ENCODE data around the gene SYTL2. TPM values are rescaled to one million over a fixed set of nuclear protein-coding genes. Genes with fewer than 3 reads are reported as not detected.
"Not testable (repeated sequence)": the region's sequence is repeated elsewhere in the genome, so short reads cannot be mapped to it uniquely, and the experiment has no call there.

SYTL2 gene
- total RNA-seq, result 100 to 1,000 TPM; 116 to 237 (median 143) TPM
- total RNA-seq (2013), result 194 TPM

DNA sequence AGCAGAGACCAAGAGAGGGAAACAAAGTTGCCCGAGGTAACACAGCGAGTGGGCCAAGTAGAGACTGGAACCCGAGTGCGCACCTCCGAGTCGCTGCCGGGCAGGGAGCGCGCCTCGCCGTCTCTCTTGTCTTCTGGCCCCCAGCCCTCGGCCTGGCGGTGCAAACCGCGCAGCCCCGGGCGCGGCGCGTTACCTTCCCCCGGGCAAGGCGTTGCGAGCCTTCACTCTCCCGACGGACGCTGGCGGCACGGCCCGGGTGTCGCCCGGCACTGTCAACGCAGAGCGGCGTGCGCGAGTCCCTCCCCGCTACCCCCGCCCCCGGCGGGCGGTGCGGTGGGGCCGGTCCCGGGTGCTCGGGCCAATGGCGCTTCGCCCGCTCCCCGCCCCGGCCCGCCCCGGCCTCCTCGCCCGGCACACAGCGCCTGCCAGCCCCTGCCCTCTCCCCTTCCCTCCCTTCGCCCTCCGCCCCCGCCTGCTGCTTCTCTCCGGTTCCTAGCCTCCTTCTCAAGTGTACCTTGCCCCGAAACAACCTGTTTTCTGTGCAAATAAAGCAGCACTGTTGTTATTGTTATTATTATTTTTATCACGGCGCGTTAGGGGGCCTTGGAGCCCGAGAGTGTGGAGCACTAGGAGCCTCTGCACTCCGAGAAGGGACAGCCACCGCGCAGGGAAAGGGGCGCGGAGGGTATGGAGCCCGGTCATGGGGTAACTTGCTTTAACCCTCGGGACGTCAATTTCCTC lies at the start of gene SYTL2:
Gene SYTL2, minus strand, starts transcription at position 271 of the 741 bp plus-strand sequence. CDS start 53,416 bp downstream, outside the sequence.
- intact Hi-C loops (cut with micrococcal nuclease), result loop anchor here (1.0 to 5.0 kb wide), 3 partner anchors 16 to 164 kb away; partner anchors contain the start of gene TMEM126A
- TF ChIP-seq CTCF (IDR thresholded peaks at IDR 0.05), result no peak
- Mint-ChIP-seq H3K27me3 (ENCODE audit: low read depth in 2 of 2) (peaks cover 0 to 3% of the 10 kb centered on the region in 2 donors), H3K4me1 (peaks cover 37 to 38% of the 10 kb centered on the region in 2 donors), H3K27ac (peak within 1 kb of the TSS; percentile 91 to 95), H3K9me3 (no peaks in the 10 kb centered on the region), H3K36me3 (no peaks in the 10 kb centered on the region), H3K4me3 (peak within 1 kb of the TSS; percentile 96)
- under 1% methylated on average over 72 of the region's 72 CpGs for WGBS (ENCODE audit: insufficient coverage)
- Histone ChIP-seq H3K9me3 (ENCODE audit: control insufficient read depth, insufficient read depth, low read length) (no peaks in the 10 kb centered on the region), H3K36me3 (ENCODE audit: control insufficient read depth, insufficient read depth, low read length) (no peaks in the 10 kb centered on the region), H3K27ac (ENCODE audit: low read length) (peak within 1 kb of the TSS; percentile 49), H3K4me1 (ENCODE audit: control insufficient read depth, insufficient read depth, low read length) (peaks cover 30% of the 10 kb centered on the region), H3K4me3 (ENCODE audit: low read length) (peak within 1 kb of the TSS; percentile 61), H3K27me3 (ENCODE audit: control insufficient read depth, insufficient read depth, low read length) (no peaks in the 10 kb centered on the region)
- DNase-seq, result peak; percentile 79 to 87
- ATAC-seq, result peak; percentile 87 to 97 (median 95)

DNA sequence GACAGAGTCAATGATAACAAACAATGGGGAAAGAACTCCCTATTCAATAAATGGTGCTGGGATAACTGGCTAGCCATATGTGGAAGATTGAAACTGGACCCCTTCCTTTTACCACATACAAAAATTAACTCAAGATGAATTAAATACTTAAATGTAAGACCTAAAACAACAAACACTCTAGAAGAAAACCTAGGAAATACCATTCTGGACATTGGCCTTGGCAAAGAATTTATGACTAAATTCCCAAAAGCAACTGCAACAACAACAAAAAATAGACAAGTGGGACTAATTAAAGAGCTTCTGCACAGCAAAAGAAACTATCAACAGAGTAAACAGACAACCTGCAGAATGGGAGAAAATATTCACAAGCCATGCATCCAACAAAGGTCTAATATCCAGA lies 48.6 kb upstream of the SYTL2 start:
- not testable (repeated sequence) for ATAC-seq; H3K9me3 Mint-ChIP-seq; H3K4me3 Mint-ChIP-seq; H3K36me3 ChIP-seq (ENCODE audit: control insufficient read depth, insufficient read depth, low read length); DNase-seq; H3K27ac Mint-ChIP-seq; H3K36me3 Mint-ChIP-seq; H3K9me3 ChIP-seq (ENCODE audit: control insufficient read depth, insufficient read depth, low read length); H3K27ac ChIP-seq (ENCODE audit: low read length); H3K4me3 ChIP-seq (ENCODE audit: low read length); H3K27me3 ChIP-seq (ENCODE audit: control insufficient read depth, insufficient read depth, low read length); H3K4me1 ChIP-seq (ENCODE audit: control insufficient read depth, insufficient read depth, low read length)
- Mint-ChIP-seq H3K4me1 (peaks cover 10 to 11% of the 10 kb centered on the region in 2 donors), H3K27me3 (ENCODE audit: low read depth in 2 of 2) (peaks cover 0 to 31% of the 10 kb centered on the region in 2 donors)
- intact Hi-C loops (cut with micrococcal nuclease), result loop anchor here (5.0 to 10.0 kb wide), 4 partner anchors 165 to 433 kb away; no protein-coding TSS in a partner anchor

DNA sequence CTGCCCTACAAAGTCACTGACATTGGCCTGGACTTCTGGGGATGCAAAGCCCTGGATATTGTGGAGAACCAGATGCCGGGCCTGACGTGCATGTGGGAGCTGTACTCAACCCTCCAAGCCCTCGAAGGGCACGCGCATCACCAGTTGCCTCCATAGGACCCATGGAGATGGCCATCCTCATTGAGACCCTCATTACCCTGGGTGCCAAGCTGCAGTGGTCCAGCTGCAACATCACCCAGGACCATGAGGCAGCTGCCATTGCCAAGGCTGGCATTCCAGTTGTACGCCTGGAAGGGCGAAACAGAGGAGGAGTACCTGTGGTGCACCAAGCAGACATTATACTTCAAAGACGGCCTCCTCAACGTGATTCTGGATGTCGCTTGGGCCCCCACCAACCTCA lies 46.2 kb upstream of the SYTL2 start:
- Histone ChIP-seq H3K36me3 (ENCODE audit: control insufficient read depth, insufficient read depth, low read length) (no peaks in the 10 kb centered on the region), H3K9me3 (ENCODE audit: control insufficient read depth, insufficient read depth, low read length) (no peaks in the 10 kb centered on the region), H3K27ac (ENCODE audit: low read length) (no peak overlapping the region), H3K4me1 (ENCODE audit: control insufficient read depth, insufficient read depth, low read length) (peaks cover 11% of the 10 kb centered on the region), H3K4me3 (ENCODE audit: low read length) (no peak overlapping the region), H3K27me3 (ENCODE audit: control insufficient read depth, insufficient read depth, low read length) (no peaks in the 10 kb centered on the region)
- DNase-seq (no peak), ATAC-seq (no peak)
- Mint-ChIP-seq H3K27me3 (ENCODE audit: low read depth in 2 of 2) (peaks cover 0 to 17% of the 10 kb centered on the region in 2 donors), H3K27ac (no peak overlapping the region), H3K4me1 (peaks cover 16% of the 10 kb centered on the region in 2 donors), H3K36me3 (no peaks in the 10 kb centered on the region), H3K9me3 (no peaks in the 10 kb centered on the region), H3K4me3 (no peak overlapping the region)
- WGBS (ENCODE audit: insufficient coverage), result 99% methylated on average over 10 of the region's 10 CpGs
- intact Hi-C loops (cut with micrococcal nuclease), result loop anchor here (5.0 to 10.0 kb wide), 4 partner anchors 162 to 435 kb away; no protein-coding TSS in a partner anchor
- no peak for TF ChIP-seq CTCF (IDR thresholded peaks at IDR 0.05)

DNA sequence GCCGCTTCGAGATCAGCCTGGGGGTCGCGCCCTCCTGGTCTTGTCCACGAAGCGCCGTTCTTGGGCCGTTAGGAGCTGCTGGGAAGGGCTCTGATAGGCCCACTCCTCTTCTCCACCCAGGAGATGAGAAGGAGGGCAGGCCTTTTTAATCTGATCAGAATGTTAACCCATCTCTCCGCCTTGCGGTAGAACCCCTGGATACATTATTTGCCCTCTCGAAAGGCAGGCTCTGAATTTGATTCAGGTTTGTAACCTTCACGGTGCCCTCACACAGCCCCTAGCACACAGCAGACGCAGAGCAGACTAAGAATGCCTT lies 44.4 kb upstream of the SYTL2 start, which contains the start of gene CCDC83:
Gene CCDC83, plus strand, starts transcription at position 43 of the 316 bp plus-strand sequence. CDS start 9,741 bp downstream, outside the sequence.
- no peaks in the 10 kb centered on the region for H3K36me3 ChIP-seq (ENCODE audit: control insufficient read depth, insufficient read depth, low read length)
- Mint-ChIP-seq H3K9me3 (no peaks in the 10 kb centered on the region), H3K4me3 (peak within 1 kb of the TSS; percentile 94), H3K27me3 (ENCODE audit: low read depth in 2 of 2) (peaks cover 0 to 14% of the 10 kb centered on the region in 2 donors), H3K36me3 (peaks cover 1% of the 10 kb centered on the region), H3K4me1 (peaks cover 16% of the 10 kb centered on the region in 2 donors), H3K27ac (peak within 1 kb of the TSS; percentile 94 to 96)
- no peak for ATAC-seq
- no peak for TF ChIP-seq CTCF (IDR thresholded peaks at IDR 0.05)
- H3K4me1 ChIP-seq (ENCODE audit: control insufficient read depth, insufficient read depth, low read length), result peaks cover 11% of the 10 kb centered on the region
- H3K27ac ChIP-seq (ENCODE audit: low read length), result peak within 1 kb of the TSS; percentile 71
- intact Hi-C loops (cut with micrococcal nuclease), result loop anchor here (1.0 to 10.0 kb wide), 6 partner anchors 160 to 437 kb away; no protein-coding TSS in a partner anchor
- WGBS (ENCODE audit: insufficient coverage), result 54% methylated on average over 13 of the region's 13 CpGs
- DNase-seq, result no peak
- no peaks in the 10 kb centered on the region for H3K27me3 ChIP-seq (ENCODE audit: control insufficient read depth, insufficient read depth, low read length)
- peak within 1 kb of the TSS; percentile 39 for H3K4me3 ChIP-seq (ENCODE audit: low read length)
- H3K9me3 ChIP-seq (ENCODE audit: control insufficient read depth, insufficient read depth, low read length), result no peaks in the 10 kb centered on the region
